Hippocampal formation (tissue), 2 donors: ENCODE results near the gene VWC2L.

Experiments used
- DNase-seq, 2 donors: peaks; one replicate each; lab custom pipeline; 2025; lab: John Stamatoyannopoulos, UW

Gene VWC2L

GRCh38 chr2:214469728-214470127, 58.9 kb downstream of the VWC2L start:
- DNase-seq = no peak

- no peak for DNase-seq
Measured at GRCh38 chr2:214471382-214471781, 60.5 kb downstream of the VWC2L start.

- no peak for DNase-seq
Measured at GRCh38 chr2:214471990-214472389, 61.1 kb downstream of the VWC2L start.

GRCh38 chr2:214477305-214477704, 66.5 kb downstream of the VWC2L start:
- DNase-seq = no peak

GRCh38 chr2:214481204-214481603, 70.3 kb downstream of the VWC2L start:
- DNase-seq = peak in 1 of 2 donors; percentile 44

GRCh38 chr2:214482728-214483127, 71.9 kb downstream of the VWC2L start:
- DNase-seq = peak; percentile 5 to 13

GRCh38 chr2:214484239-214484638, 73.4 kb downstream of the VWC2L start:
- peak in 1 of 2 donors; percentile 5 for DNase-seq

- no peak for DNase-seq
Measured at GRCh38 chr2:214484701-214485100, 73.8 kb downstream of the VWC2L start.

GRCh38 chr2:214489181-214489580, 78.3 kb downstream of the VWC2L start:
- no peak for DNase-seq

- no peak for DNase-seq
Measured at GRCh38 chr2:214489702-214490101, 78.8 kb downstream of the VWC2L start.

GRCh38 chr2:214492152-214492551, 81.3 kb downstream of the VWC2L start:
- DNase-seq = no peak

- DNase-seq = no peak
Measured at GRCh38 chr2:214492608-214493007, 81.8 kb downstream of the VWC2L start.

GRCh38 chr2:214497489-214497888, 86.6 kb downstream of the VWC2L start:
- no peak for DNase-seq

GRCh38 chr2:214503568-214503967, 92.7 kb downstream of the VWC2L start:
- no peak for DNase-seq

GRCh38 chr2:214504599-214505376, 93.9 kb downstream of the VWC2L start:
- no peak for DNase-seq

- DNase-seq = no peak
Measured at GRCh38 chr2:214507032-214507431, 96.2 kb downstream of the VWC2L start.

GRCh38 chr2:214514704-214515103, 103.8 kb downstream of the VWC2L start:
- DNase-seq = no peak

- no peak for DNase-seq
Measured at GRCh38 chr2:214515111-214515510, 104.3 kb downstream of the VWC2L start.

- no peak for DNase-seq
Measured at GRCh38 chr2:214519258-214519818, 108.5 kb downstream of the VWC2L start.

- no peak for DNase-seq
Measured at GRCh38 chr2:214529021-214529420, 118.2 kb downstream of the VWC2L start.

GRCh38 chr2:214529514-214529913, 118.7 kb downstream of the VWC2L start:
- DNase-seq = no peak

- DNase-seq = no peak
Measured at GRCh38 chr2:214533541-214533940, 122.7 kb downstream of the VWC2L start.

GRCh38 chr2:214536625-214537024, 125.8 kb downstream of the VWC2L start:
- no peak for DNase-seq

- no peak for DNase-seq
Measured at GRCh38 chr2:214537929-214538328, 127.1 kb downstream of the VWC2L start.
